NCI-H1417 treated with DMSO at 0.1 percent for 48 hours (cell line): ENCODE results near the gene CD163L1.
"Not testable (repeated sequence)": the region's sequence is repeated elsewhere in the genome, so short reads cannot be mapped to it uniquely, and the experiment has no call there.

Experiments
- DNase-seq: peaks from one replicate; lab custom pipeline; 2025; lab: John Stamatoyannopoulos, UW

The CD163L1 gene

GRCh38 chr12:7444076-7444475 lies at the start of gene CD163L1:
Gene CD163L1 (minus strand): TSS chr12:7444153. CDS start chr12:7444127, 26 bp downstream.
- DNase-seq, result no peak

DNA sequence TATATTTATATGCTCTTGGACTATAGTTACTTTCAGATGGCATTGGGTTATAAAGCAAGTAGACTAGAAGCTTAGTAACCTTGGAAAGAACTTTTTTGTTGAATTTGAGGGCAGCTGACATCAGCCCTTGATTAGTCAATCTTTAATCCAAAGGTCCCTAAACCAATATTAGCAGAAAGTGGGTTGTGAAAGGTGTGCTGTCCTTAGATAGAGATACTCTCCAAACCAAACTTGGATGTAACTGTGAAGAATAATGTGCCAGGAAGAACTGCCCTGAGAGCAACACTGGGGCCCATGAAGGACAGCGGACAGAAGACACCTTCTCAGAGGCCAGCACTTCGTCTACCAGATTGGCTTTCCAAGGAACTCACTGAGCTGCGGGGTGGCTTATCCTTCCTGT lies 49.1 kb upstream of the CD163L1 start:
- no peak for DNase-seq

- DNase-seq, result no peak
Measured at GRCh38 chr12:7486512-7486911, 42.6 kb upstream of the CD163L1 start.

GRCh38 chr12:7485095-7485494 lies 41.1 kb upstream of the CD163L1 start:
- DNase-seq, result no peak

GRCh38 chr12:7483343-7483742 lies 39.4 kb upstream of the CD163L1 start:
- no peak for DNase-seq

GRCh38 chr12:7479771-7480170 lies 35.8 kb upstream of the CD163L1 start:
- DNase-seq, result no peak

GRCh38 chr12:7472060-7472459 lies 28.1 kb upstream of the CD163L1 start:
- DNase-seq, result no peak

DNA sequence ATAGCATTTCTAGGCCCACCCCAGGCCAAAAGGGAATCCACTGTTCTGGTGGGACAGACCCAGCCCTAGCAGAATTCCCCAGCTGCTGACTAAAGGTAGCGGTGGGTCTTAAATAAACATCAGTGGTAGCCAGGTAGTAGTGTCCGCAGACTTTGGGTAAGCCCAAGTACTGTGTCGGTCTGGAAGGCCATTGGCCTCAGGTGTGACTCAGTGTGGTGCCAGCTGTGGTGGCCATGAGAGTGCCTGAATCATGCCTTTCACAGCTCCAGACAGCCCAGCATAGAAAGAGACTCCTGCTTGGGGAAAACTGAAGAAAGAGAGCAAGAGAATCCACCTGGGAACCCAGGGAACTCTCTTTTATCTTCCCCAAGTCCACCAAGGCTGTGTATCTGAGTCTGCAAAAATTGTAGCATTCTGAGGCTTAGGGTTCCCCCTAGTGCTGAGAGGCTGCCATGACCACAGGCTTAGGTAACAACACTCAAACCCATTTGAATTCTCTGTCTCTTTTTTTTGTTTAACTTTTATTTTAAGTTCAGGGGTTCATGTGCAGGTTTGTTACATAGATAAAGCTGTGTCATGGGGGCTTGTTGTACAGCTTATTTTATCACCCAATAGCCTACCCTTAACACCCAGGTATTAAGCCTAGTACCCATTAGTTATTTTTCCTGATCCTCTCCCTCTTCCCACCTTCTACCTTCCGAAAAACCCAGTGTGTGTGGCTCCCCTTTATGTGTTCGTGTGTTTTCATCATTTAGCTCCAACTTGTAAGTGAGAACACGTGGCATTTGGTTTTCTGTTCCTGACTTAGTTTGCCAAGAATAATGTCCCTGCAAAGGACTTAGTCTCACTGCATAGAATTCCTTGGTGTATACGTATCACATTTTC lies 16.7 kb upstream of the CD163L1 start:
- no peak for DNase-seq

GRCh38 chr12:7459973-7460372 lies 16.0 kb upstream of the CD163L1 start:
- no peak for DNase-seq

GRCh38 chr12:7451756-7452155 lies 7.8 kb upstream of the CD163L1 start:
- DNase-seq, result no peak

- DNase-seq, result no peak
Measured at GRCh38 chr12:7450667-7451066, 6.7 kb upstream of the CD163L1 start.

DNA sequence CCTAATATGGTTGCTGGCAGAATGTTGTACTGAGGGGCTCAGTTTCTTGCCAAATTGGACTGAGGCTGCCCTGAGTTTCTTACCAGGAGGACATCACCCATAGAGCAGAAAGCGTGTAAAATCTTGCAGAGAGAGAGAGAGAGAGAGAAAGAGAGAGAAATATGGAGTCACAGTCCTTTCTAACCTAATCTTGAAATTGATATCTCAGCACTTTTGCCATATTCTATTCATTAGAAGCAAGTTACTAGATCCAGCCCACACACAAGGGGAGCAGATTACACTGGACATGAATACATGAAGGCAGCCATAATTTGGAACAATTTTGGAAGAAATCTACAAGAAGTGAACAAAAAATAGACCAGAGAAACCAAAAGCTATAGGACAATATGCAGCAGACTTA lies 4.1 kb upstream of the CD163L1 start:
- DNase-seq, result no peak

DNA sequence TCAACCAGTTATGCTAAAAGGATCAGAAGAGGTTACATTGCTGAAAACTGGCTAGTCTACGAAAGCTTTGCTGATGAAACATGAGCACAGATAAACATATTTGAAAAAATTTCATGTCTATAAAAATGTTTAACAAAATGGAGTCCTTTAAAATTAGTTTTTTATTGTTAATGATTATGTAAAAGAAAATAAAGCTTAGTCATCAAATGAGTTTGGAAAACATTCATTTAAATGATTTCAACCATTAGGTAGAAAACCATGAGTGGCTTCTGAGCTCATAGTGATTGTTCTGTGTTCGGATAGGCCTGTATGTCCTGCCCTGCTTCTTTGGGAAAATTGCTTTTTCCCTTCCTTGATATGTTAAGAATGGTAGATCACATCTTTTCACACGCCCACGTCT lies 584 bp upstream of the CD163L1 start:
- DNase-seq, result no peak

- DNase-seq, result no peak
Measured at GRCh38 chr12:7441216-7441615, 2.7 kb downstream of the CD163L1 start.

GRCh38 chr12:7439579-7440505 lies 4.1 kb downstream of the CD163L1 start:
- DNase-seq, result no peak

DNA sequence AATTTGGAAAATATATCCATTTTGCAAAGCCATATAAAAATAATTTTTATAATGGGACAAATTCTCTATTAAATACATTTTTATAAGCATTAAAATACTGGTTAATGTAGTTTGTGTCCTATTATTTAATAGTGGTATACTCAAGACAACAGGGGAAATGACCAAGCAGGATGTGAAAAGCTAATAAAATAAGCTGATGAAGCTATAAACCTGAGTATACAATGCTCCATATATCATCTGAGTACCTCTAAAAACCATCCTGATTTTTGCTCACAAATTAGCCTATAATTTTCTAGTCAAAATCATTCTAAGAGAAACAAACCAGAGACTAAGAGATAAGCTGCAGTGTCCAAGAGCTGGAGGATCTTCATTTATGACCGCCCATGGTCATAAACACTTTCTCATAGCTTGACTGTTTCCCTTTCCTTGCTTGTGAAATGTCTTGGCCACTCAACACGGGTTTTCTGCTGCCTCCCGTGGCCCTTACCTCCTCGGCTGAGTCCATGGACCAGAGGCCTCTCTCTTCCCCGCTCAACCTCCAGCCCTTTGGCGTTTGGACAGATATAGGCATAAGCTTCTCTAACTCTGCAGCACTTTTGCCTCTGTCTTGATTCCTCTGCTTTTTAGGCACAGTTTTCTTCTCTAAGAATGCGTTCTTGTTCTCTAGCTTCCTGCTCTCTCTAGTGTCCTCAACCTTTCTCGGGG lies 5.5 kb downstream of the CD163L1 start:
- not testable (repeated sequence) for DNase-seq

DNA sequence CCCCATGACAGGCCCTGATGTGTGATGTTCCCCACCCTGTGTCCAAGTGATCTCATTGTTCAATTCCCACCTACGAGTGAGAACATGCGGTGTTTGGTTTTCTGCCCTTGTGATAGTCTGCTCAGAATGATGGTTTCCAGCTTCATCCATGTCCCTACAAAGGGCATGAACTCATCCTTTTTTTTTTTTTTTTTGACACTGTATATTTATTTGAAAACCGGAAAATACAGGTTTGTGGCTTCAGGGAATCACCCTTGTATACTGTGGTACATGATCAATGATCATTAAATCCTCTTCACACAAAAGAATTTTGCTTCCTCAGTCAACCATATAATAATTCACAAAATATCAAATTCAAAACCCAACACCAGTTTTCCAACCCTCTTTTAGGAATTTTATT lies 6.5 kb downstream of the CD163L1 start:
- DNase-seq, result not testable (repeated sequence)

DNA sequence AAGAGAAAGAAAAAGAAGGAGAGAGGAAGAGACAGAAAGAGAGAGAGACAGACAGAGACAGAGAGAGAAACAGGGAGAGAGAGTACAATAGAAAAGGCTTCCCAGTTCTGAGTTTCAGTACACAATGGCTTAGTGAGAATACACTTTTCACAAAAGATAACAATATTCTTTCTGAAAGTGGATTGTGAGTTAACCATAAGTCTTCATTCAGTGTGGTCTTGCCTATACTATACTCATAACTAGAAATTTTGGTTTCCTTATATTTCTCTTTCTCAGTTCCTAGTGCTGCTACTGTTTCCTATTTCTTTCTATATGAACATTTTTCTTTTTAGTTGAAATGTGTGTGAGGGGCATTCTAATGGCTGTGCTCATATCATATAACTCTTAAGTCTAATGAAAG lies 9.3 kb downstream of the CD163L1 start:
- no peak for DNase-seq

- no peak for DNase-seq
Measured at GRCh38 chr12:7433276-7433822, 10.6 kb downstream of the CD163L1 start.

- no peak for DNase-seq
Measured at GRCh38 chr12:7431993-7432685, 11.8 kb downstream of the CD163L1 start.

DNA sequence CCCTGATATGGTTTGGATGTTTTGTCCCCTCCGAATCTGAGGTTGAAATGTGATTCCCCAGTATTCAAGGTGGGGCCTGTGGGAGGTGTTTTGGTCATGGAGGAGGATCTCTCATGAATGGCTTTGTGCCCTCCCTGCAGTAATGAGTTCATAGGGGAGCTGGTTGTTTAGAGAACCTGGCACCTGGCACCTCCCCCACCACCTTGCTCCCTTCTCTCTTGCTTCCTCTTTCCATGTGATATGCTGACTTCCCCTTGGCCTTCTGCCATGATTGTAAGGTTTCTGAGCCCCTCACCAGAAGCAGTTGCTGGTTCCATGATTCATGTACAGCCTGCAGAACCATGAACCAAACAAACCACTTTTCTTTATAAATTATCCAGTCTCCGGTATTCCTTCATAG lies 32.6 kb downstream of the CD163L1 start:
- no peak for DNase-seq
